Hepatocyte (in vitro differentiated cells): ENCODE data around the gene DDX53. TPM values are rescaled to one million over a fixed set of nuclear protein-coding genes. Genes with fewer than 3 reads are reported as not detected.

Source experiments
- DNase-seq: peaks from one replicate; pipeline ENCODE4 v3.0.0-alpha.2; 2016; ENCODE audit warnings: low spot score
- H2AFZ ChIP-seq: fragments of 200-600 bp; sonication (generic); 2 replicates; pipeline ENCODE4 v1.6.0; 2016; ENCODE audit warnings: antibody characterized with exemption, mild to moderate bottlenecking
- H3K27ac ChIP-seq: fragments of 200-600 bp; sonication (generic); 2 replicates; pipeline ENCODE4 v1.5.1; 2016; ENCODE audit warnings: mild to moderate bottlenecking
- H3K27me3 ChIP-seq: fragments of 200-600 bp; sonication (generic); 2 replicates; pipeline ENCODE4 v1.6.1; 2016
- H3K36me3 ChIP-seq: fragments of 200-600 bp; sonication (generic); replicated peaks from 2 replicates; pipeline ENCODE4 v1.5.1; 2016; ENCODE audit warnings: low read depth; ENCODE audit not compliant: insufficient read depth
- H3K4me1 ChIP-seq: fragments of 200-600 bp; sonication (generic); 2 replicates; pipeline ENCODE4 v1.5.1; 2016; ENCODE audit warnings: mild to moderate bottlenecking, moderate library complexity; ENCODE audit not compliant: insufficient read depth
- H3K4me2 ChIP-seq: fragments of 200-600 bp; sonication (generic); 2 replicates; pipeline ENCODE4 v1.6.0; 2016
- H3K4me3 ChIP-seq: fragments of 200-600 bp; sonication (generic); 2 replicates; pipeline ENCODE4 v1.5.1; 2016; ENCODE audit warnings: mild to moderate bottlenecking
- H3K79me2 ChIP-seq: fragments of 200-600 bp; sonication (generic); 2 replicates; pipeline ENCODE4 v1.6.0; 2017; ENCODE audit warnings: mild to moderate bottlenecking
- H3K9me2 ChIP-seq: fragments of 200-600 bp; sonication (generic); replicated peaks from 2 replicates; pipeline ENCODE4 v1.6.0; 2017; ENCODE audit warnings: mild to moderate bottlenecking; ENCODE audit not compliant: insufficient read depth
- H3K9me3 ChIP-seq: fragments of 200-600 bp; sonication (generic); 2 replicates; pipeline ENCODE4 v1.5.1; 2016; ENCODE audit warnings: low read depth, mild to moderate bottlenecking
- H4K20me1 ChIP-seq: fragments of 200-600 bp; sonication (generic); 2 replicates; pipeline ENCODE4 v1.6.0; 2016; ENCODE audit warnings: mild to moderate bottlenecking; ENCODE audit not compliant: insufficient read depth, poor library complexity, severe bottlenecking
- EZH2 ChIP-seq: fragments of 200-600 bp; sonication (generic); IDR thresholded peaks from 2 replicates; pipeline ENCODE4 v1.6.1; 2016; ENCODE audit warnings: antibody characterized with exemption, mild to moderate bottlenecking, borderline replicate concordance
- EZH2phosphoT487 ChIP-seq: fragments of 200-600 bp; sonication (generic); IDR thresholded peaks from one replicate; pipeline ENCODE4 v1.6.1; 2018; ENCODE audit warnings: antibody characterized with exemption, mild to moderate bottlenecking, low read depth, moderate library complexity; ENCODE audit not compliant: unreplicated experiment, severe bottlenecking
- WGBS: methylation state at CpG from one replicate; pipeline ENCODE4 v1.1.6; 2016; ENCODE audit warnings: low lambda C conversion rate; ENCODE audit errors: missing lambda C conversion rate; 5-methylcytosine and 5-hydroxymethylcytosine counted together
- polyA plus RNA-seq: library from polyadenylated mRNA; unstranded; fragments of >200 nt; fragmentation: Nextera tagmentation; extraction: Ambion mirVana; gene quantifications from 2 replicates; pipeline ENCODE4 v1.2.1, GENCODE V29; 2016
- total RNA-seq: library from RNA; depleted of rRNA; stranded (reverse); fragments of >200 nt; gene quantifications from 2 replicates; pipeline ENCODE4 v1.2.3, GENCODE V29; 2014
- TF ChIP-seq, protein P1 (sequence below): fragments of 200-600 bp; sonication (generic); IDR thresholded peaks from 2 replicates; pipeline ENCODE4 v1.5.1; 2016; ENCODE audit warnings: antibody characterized with exemption, mild to moderate bottlenecking; ENCODE audit not compliant: poor library complexity

The DDX53 gene
- total and polyA plus RNA-seq, 2 experiments from 2014 or later, result not detected

DNA sequence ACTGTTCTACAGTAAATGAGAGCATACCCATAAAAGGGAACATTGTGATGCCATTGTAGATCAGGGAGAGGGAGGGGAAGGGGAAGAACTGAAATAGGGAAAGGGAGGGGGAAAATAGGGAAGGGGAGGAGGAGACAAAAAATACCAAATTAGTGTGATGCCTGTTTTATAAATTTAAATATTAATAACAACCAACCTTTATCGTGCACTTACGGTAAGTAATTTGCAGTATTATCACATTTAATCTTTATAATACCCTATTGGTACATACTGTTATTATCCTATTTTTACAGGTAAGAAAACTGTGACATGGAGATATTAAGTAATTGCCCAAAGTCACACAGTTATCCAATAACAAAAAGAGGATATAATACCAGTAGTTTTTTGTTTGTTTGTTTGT is 41.5 kb upstream of the DDX53 start:
- no peaks in the 10 kb centered on the region for H4K20me1 ChIP-seq
- no peaks in the 10 kb centered on the region for H3K9me3 ChIP-seq
- no peak for TF ChIP-seq EZH2phosphoT487
- no peak for TF ChIP-seq EZH2
- TF ChIP-seq, protein P1, sequence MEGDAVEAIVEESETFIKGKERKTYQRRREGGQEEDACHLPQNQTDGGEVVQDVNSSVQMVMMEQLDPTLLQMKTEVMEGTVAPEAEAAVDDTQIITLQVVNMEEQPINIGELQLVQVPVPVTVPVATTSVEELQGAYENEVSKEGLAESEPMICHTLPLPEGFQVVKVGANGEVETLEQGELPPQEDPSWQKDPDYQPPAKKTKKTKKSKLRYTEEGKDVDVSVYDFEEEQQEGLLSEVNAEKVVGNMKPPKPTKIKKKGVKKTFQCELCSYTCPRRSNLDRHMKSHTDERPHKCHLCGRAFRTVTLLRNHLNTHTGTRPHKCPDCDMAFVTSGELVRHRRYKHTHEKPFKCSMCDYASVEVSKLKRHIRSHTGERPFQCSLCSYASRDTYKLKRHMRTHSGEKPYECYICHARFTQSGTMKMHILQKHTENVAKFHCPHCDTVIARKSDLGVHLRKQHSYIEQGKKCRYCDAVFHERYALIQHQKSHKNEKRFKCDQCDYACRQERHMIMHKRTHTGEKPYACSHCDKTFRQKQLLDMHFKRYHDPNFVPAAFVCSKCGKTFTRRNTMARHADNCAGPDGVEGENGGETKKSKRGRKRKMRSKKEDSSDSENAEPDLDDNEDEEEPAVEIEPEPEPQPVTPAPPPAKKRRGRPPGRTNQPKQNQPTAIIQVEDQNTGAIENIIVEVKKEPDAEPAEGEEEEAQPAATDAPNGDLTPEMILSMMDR, result no peak
- H3K27me3 ChIP-seq, result no peaks in the 10 kb centered on the region
- DNase-seq, result no peak
- no peaks in the 10 kb centered on the region for H3K79me2 ChIP-seq
- H3K36me3 ChIP-seq, result no peaks in the 10 kb centered on the region
- H3K4me2 ChIP-seq, result no peak overlapping the region
- no peak overlapping the region for H3K27ac ChIP-seq
- no peaks in the 10 kb centered on the region for H3K4me1 ChIP-seq
- H3K9me2 ChIP-seq, result no peaks in the 10 kb centered on the region
- WGBS, result 100% methylated on average over 2 of the region's 2 CpGs
- H2AFZ ChIP-seq, result no peak overlapping the region
- H3K4me3 ChIP-seq, result no peak overlapping the region

DNA sequence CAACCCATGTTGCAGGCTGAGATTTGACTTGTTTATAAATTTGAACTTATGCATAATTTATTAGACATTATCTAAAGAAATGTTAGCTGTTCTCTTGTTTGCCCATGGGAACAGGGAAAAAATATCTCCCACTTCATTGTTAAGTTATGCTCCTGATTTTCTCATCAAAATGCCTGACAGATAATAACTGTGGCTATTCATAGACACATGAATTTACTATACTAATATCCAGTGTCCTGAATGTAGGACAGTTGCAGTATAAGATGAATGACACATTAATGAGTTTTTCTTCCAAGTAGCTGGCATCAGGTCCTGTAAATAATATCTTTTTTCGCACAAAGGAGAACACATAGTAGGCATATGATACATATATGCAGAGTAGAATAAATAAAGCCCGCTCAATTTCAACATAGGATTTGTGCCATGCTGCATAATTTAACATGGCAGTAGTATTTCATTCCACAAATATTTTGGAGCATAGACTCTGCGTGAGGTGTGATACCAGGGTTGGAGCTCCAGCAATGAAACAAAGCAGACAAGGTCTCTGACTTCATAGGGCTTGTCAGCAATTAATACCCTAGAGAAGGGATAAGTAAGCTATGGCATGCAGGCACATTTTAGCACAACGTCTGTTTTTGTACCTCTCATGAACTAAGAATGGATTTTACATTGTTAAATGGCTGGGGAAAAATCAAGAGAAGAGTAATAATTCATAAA is 40.4 kb upstream of the DDX53 start:
- Histone ChIP-seq H3K4me2 (no peak overlapping the region), H3K4me1 (no peaks in the 10 kb centered on the region), H3K4me3 (no peak overlapping the region), H3K27me3 (no peaks in the 10 kb centered on the region), H2AFZ (no peak overlapping the region), H3K79me2 (no peaks in the 10 kb centered on the region), H3K9me2 (no peaks in the 10 kb centered on the region), H3K27ac (no peak overlapping the region), H3K9me3 (no peaks in the 10 kb centered on the region), H4K20me1 (no peaks in the 10 kb centered on the region), H3K36me3 (no peaks in the 10 kb centered on the region)
- DNase-seq, result no peak
- TF ChIP-seq, protein P1, result no peak
- TF ChIP-seq EZH2phosphoT487 (no peak), EZH2 (no peak)
- WGBS, result 65% methylated on average over 4 of the region's 4 CpGs

DNA sequence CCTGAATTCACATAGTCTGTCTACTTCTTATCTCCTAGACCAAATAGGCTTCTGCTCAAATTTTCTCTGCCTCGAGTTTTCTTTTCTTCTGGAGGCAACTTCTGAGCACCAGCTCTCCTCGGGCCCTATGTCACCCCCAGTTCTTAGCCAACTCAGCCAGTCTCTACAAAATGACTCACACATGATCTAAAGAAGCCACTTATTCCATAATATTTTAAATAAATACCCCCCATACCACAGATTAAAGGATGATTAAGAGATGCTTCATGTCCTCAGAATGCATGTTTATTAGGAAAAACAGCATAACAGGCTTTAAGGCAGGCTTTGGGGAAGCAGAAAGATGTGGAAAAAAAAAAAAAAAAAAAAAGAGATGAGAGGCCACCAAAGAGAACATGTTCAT is 36.6 kb upstream of the DDX53 start:
- Histone ChIP-seq H3K36me3 (no peaks in the 10 kb centered on the region), H4K20me1 (no peaks in the 10 kb centered on the region), H3K27ac (no peak overlapping the region), H3K4me3 (no peak overlapping the region), H3K9me3 (no peaks in the 10 kb centered on the region), H3K4me2 (no peak overlapping the region), H3K9me2 (no peaks in the 10 kb centered on the region), H3K27me3 (no peaks in the 10 kb centered on the region), H3K79me2 (no peaks in the 10 kb centered on the region), H2AFZ (no peak overlapping the region), H3K4me1 (no peaks in the 10 kb centered on the region)
- TF ChIP-seq, protein P1, result no peak
- TF ChIP-seq EZH2phosphoT487 (no peak), EZH2 (no peak)
- DNase-seq, result no peak
- WGBS, result 84% methylated on average over 2 of the region's 2 CpGs
